ENCODE measurements around the gene GNAI1.

The GNAI1 gene

DNA sequence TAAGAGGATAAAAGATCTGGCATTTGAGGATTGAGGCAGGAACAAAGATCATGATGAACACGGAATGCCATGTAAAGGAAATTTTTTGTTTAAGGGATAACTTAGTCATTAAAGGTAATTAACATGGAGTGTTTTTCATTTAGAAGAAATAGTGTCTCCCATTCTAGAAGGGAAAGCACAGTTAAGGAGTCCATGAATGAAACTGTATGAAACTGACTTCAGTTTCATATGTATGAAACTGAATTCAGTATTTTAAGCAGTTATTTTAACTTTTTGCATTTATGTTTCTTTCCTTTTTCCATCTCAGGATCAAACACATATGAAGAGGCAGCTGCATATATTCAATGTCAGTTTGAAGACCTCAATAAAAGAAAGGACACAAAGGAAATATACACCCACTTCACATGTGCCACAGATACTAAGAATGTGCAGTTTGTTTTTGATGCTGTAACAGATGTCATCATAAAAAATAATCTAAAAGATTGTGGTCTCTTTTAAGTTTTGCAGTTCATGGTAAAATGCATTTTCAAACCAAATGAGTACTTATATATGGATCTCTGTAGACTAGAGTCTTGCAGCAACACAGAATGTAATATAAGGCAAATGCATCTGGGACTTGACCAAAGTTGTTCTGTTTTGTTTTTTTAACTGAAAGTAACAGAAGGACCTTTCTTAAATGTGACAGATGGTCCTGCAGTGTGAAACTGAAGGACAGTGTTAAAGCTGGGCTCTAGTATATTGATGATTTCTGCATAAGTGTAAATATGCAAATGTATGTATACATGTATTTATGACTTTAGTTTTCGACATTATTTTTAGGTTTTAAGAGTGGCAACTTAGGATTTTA, 82.6 kb downstream of the GNAI1 start:
- DNase-seq, result no peak

DNA sequence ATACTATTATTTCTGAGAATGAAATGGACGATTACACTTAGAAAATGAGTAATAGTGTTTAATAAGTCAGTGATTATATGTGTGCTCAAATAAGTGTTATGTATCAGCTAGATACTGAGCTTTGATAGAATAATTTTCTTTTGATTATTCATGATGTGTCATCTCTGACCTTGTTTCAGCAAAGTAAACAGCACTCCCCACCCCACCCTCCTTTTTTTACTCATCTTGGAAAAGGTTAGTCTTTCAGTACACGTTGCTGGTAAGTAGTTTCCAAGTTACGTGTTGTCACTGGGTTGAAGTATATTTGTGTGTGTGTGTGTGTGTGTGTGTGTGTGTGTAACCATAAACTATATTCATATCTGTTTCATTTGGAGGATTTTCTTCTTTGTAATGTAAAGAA, 84.1 kb downstream of the GNAI1 start:
- DNase-seq, result no peak

DNA sequence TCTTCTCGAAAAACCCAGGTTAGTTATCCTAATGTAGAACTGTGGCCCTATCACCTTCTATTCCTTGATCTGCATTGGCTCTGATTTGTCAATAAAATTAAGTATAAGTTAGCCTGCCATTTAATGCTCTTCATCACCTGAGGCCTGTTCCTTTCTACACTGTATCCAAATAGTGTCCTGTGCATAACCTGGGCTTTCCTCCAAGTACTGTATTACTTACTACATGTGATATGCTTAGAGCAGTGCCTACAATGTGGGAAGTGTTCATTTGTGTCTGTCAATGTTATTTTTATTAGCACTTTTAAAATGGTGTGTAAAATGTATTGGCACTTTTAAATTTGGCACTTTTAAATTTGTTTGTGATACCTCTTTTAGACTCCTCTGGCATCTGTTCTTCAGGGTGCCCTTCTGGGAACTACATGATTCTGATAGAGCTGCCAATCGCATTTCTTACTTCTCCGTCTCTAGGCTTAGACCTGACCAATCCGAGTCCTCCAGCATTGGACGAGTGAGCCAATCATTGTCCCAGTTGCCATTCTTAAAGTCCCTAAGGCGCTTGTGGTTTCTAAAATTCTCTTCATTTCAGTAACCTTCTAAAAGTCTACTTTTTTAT, 85.5 kb downstream of the GNAI1 start:
- no peak for DNase-seq

DNA sequence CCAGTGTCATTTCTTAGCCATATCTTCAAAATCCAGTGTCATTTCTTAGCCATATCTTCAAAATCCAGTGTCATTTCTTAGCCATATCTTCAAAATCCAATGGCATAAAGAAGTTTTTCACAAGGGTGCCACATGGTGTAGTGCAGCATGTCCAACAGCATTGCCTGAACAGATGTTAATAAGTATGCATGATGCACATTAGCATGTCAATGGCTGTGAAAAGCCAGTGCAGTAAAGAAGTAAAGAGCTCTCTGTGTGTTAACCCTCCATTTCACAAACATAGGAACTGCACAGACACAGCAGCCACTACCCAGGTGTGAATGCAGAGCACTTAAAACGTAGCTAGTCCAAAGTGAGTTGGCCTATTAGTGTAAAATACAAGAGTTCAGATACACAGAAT, 89.8 kb downstream of the GNAI1 start:
- no peak for DNase-seq

DNA sequence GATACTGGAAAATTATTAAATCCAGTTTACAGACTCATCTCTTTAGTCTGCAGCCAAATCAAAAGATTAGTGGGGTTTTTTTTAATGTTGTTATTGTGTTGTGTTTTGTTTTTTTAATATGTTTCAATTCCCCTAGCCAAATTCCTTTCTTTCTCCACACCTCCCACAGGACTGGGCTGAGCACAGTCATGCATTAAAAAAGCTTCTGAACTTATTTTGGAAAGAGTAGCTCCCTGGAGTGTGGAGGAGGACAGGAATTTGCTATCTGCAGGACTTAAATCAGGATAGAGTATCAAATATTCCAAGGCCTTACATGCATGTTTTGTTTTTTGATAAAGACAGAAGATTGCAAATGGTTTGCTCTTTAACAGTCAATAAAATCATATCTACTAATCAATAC, 90.7 kb downstream of the GNAI1 start:
- DNase-seq, result no peak

DNA sequence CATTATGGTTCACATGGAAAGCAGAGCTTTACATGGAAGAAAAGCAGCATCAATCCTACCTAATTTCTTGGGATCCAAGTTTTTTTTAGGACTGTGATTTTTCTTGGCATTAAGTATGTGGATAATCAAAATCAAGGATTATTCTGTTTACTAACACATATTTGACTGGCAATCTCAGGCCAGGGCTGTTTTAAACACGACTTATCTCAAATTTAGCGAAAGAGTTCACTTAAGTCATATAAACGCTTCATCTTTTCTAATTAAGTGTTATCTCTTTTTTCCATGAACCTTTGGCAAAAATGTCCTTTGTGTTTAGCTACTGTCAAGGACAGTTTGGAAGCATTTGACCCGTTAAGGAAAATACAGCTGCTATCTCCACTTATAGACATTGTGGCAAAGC, 92.0 kb downstream of the GNAI1 start:
- no peak for DNase-seq

DNA sequence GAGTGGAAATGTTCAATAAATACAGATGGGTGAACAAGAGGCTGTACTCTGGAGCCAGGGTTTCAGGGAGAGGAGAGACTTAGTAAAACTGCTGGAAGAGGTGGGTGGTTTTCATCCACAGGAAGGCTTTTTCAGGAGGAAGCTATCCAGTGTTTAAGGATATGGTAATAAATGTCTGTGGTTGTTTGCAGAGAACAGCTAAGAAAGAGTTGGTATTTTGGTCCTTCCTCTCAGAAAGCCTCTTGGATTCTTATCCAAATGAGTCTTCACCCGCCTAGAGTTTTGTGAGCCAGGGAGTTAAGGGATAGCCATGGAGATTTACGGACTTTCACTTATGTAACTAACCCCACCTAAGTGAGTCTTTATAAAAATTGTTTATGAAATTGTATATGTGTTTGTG, 95.7 kb downstream of the GNAI1 start:
- DNase-seq, result no peak

DNA sequence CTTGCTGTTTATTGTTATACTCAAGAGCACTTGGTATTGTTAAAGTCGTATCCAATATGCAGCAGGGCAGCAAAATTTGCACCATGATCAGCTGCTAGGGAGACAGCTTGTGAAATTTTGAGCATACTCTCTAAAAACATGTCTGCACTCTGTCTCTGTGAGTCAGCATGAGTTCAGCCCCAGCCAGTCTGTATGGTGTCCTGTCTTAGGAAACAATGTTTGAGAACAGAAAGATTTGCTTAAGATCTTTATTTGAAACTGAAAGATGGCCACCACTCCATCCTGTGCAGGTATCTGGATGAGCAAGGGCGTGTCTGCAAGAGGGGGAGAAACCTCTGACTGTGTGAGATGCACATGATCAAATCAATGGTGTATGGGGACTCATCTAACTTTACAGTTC, 97.1 kb downstream of the GNAI1 start:
- no peak for DNase-seq

DNA sequence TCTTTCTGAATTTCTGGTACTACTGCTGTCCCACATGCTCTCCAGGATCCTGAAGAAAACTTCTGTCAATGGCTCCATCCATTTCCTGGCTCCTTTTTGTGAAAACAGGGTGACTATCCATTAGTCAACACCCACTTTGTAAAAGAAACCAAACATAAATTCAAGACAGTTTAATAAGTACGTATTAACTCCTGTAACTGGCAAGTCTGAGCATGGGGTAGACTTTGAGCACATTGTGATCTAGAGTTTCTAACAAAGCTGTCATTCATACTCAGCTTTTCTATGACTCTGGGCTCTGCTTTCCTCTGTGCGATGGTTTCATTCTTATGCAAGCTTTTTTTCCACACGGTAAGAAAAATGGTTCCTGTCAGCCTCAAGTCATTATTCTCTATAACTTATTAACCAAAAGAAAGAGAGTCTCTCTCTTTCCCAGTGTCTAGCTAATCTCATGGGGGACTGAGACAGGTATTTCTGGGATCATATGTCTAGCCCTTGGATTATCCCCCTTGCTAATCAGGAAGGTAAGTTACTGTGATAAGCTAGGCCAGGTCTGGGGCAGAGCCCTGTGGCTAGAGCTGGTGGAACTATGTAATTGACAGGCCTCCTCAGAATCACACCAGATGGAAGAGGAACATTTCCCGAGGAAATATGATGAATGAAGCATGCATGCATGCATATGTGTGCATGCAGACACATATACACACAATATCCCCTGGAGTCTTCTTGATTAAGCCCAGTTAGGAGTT, 98.5 kb downstream of the GNAI1 start:
- DNase-seq, result no peak

DNA sequence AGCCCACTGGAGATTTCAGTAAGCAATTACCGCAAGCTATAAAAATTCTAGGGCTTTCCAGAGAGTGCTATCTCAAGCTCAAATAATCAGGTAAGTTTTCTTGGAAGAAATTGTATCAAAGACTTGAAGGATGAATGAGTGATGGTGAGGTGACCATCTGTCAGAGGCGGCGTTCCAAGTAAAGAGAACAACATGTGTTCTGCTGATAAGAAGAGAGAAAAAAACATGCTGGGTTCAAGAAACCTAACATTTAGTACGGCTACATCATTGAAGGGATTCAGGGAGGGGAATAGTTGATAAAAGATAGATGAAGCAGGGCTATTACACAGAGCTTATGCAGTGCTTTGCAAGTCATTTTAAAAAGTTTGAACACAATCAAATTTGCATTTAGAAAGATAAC, 100.7 kb downstream of the GNAI1 start:
- DNase-seq, result no peak

DNA sequence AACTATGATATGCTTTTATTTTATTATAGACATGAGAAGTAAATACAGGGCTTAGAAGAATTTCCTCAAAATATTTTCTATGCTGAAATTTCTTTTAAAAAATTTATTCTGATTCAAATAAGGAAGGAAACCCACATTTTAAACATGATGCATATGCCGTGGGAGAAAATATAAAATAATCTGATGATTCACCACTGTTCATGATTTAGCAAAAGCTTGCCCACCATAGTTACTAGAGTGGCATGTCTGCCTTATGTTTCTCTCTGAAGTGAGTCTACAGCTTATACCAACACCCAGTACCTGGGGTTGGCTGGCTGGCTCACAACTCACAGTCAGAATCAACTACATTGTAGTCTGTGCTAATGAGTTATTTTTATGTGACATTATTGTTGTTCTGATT, 102.0 kb downstream of the GNAI1 start:
- no peak for DNase-seq

DNA sequence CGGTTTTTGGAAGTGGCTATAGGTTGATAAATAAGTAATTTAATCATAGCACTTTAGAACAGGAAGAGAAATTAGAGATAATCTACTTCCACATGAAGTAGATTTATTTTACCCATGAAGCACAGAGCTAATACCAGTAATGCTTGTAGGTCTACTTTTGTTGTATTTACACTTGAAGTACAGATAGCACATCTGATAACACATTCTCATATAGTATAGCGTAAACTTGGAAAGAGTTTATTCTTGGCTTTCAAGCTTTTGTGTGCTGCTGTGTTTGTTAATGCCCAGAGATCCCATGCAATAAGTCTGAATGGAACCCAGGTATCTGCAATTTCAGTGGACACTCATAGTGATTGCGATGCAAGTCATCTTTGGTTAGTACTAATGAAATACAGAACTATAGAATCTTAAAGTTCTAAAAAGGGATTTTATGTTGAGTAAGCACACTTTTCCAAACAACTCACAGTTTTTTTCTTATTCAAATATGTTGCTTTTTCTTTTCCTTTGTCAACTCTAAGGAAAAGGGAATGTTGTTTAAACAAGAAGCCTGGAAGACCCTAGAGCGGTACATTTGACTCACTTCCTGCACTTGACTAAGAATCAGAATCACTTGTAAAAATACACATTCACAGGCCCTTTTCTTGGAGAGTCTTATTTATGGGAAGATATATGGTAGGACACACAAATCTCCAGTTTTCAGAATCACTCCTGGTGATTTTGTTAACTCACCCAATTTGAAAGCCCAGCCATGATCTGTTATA, 105.8 kb downstream of the GNAI1 start:
- DNase-seq, result no peak

DNA sequence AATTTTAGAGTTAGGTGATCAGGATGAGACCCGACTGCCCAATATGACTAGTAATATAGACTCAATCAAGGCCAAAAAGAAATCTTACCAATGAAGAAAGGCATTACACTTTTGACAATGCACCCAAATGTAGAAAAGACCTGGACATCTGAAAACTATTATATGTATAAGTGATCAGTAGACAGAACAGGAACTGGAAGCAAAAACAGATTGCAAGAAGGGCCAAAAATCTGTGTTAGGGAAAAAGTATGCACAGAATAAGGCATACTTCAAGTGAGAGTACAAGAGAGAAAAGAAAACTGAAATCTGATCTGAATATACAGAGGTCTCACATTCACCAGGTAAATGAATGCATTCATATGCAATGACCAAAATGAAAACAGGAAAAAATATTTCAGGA, 107.0 kb downstream of the GNAI1 start:
- no peak for DNase-seq

DNA sequence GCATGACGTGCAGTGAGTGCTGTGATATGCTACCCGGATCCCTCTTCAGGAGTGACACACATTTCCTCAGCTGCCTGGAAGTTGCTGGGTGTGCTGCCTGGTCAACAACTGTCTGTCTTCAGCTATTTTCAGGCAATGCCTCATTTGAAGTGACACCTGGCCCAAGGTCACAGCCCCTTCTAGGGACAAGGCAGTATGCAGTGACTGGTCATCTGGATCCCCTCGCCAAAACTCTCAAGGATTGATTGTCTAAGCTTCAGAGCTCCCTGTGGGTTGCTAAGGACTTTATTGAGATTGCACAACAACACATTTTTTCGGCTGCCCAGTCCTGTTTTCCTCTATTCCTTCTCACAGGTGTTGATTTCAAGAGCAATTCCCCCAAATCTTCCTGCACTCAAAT, 108.8 kb downstream of the GNAI1 start:
- no peak for DNase-seq

DNA sequence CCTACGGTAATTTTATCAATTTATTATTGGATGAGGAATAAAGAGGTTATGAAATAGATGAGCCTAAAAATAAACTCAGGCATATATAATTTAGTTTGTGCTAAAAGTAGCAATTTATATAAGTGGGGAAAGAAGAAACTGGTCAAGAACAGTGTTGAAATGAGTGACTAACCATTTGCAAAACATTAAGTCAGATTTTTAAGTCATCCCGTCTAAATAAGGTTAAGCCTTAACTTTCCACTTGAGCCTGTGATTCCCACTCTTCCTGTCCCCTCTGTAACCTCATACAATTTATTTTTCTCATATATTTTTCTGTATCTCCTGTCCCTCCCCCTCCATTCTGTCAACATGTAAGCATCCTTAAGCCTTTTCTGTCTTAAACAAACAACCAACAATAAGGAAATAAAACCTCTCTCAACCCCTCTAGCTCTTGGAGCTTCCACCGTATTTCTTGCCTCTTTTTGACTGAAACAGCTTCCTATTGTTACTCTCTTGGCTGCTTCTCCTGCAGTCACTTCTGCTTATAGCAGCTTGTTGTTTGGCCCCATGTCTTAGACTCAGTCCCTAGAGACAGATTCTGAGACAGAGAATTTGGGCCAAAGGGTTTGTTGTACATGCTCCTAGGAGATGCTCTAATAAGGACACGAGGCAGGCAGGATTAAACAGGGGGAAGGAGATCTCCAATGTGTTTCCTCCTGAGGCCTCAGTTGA, 109.7 kb downstream of the GNAI1 start:
- no peak for DNase-seq

DNA sequence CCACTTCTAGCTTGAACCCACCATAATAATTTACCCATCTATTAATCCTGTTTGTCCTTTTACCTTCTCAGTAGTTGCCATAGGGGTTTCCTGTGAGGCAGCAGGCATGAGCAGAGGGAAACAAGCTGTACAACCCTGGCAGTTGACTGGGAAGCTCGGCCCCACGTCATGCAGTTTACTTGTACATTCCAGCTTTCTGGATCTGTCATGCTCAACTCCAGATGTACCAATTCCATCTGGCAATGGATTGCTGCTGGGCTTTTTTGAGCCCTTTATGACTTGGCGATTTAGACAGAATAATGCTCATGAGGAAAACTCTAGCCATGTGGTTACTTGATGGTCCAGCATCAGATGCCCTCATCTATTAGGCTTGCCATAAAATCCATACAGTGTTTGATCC, 112.5 kb downstream of the GNAI1 start:
- DNase-seq, result no peak

DNA sequence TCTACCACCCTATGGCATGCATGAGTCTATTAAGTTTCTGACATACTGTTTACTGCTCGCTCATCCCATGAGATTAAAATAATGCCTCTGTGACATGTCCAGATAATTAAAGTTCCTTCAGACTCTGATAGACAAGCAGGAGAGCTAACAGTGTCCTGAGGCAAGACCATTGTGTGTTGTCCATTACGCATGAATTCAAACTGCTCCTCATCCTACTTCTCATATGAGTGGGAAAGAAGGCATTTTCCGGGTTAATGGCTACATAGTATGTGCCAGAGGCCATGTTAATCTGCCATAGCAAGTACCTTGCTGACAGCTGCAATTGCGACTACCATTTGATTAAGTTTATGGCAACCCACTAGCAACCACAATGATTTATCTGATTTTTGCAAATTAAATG, 113.3 kb downstream of the GNAI1 start:
- DNase-seq, result no peak

DNA sequence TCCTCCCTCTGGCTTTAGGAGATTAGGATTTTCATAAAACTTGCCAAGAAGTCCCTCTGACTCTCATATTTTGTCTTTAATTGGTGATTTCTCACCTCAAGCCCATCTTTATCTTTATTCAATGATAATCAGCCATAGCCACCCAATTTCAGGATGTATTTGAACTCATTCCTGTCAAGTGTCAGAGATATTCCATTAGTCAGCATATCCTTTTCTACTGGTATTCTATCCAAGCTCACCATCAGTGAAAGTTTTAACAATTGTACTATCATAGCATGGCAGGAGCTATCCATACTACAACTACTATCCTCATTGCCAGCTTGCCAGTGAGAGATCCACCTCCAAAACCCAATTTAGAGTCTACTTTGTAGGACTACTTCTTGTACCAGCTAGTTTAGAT, 114.6 kb downstream of the GNAI1 start:
- no peak for DNase-seq

DNA sequence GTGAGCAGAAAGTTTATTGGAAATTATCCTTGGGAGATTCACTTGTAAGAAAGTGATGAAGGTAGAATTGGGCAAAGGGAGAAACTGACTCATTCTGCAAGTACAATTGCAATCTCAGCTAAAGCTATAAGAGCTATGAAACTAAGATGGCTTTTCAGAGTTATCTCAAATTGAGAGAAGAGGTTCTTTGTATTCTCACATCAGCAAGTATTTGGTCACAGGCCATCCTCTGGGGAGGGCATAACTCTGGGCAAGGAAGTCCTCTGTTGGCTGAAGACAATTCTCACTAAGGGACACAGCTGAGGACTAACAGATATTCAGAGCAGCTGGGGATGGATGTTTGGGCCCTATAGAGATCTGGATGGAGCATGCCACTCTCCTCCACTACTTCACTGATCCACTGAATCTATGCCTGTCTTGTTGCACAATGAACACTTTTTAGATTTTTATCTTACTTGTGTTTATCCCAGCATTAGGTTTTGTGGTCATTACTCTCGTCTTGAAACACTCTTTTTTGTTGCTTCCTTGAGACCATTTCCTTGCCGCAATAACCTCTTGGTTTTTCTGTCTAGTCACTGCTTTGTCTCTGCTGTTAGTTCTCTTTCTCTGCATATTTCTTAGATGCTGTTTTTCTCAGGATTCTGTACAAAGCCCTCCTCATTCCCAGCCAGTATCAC, 115.1 kb downstream of the GNAI1 start:
- no peak for DNase-seq

DNA sequence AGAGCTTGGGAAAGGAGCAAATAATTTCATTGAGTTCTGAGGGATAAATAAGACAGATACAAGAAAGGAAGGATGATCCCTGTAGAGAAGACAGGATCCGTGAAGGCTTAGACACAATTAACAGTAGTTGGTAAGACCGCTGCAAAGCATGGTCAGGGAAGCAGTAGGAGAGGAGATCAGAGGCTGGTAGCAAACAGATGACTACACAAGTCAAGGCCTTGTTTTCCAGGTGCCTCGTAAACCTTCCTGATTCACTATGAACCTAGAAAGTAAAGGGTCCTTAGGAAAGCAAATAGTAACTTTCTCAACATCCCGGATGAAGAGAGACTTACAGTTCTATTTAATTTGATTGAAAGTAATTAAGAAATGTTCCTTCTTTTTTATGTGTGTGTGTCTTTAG, 118.6 kb downstream of the GNAI1 start:
- DNase-seq, result no peak

DNA sequence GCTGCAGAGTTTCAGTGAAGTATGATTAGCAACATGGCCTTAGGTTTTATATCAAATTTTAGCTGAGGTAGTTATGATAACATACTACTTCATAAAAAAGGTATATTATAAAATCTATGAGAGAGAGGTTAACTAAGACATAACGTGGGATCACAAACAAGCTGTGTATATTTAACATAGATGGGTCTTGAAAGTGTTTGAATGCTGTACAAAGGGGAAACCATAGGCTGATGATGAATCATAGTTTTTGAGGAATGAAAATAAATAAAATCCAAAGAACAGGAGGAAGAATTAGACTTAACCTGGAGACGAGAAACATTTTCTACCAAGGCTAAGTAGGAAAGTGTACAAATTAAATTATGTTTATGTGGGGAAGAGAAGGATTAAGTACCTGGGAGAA, 119.0 kb downstream of the GNAI1 start:
- no peak for DNase-seq

DNA sequence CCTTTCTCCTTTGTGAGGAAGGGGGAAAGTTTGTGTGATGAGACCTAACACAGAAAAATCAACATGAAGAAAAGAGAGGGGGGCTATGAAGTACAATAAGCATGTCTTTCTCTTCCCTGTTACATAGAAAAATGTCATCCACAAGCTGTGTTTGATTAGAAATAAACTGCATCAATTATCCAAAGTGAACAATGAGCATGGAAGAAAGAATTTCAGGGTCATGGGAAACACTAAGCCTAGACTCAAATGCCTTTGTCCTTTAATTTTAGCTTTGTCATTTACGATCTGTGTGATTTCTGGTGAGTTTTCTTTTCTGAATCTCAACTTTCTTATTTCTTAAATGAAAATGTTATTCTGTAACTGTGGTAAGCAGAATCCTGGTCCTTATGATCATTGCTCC, 121.0 kb downstream of the GNAI1 start:
- DNase-seq, result no peak
